SK-MEL-5 (cell line): ENCODE data around the gene SLC35B3. TPM values are rescaled to one million over a fixed set of nuclear protein-coding genes. Genes with fewer than 3 reads are reported as not detected.
A peak's percentile ranks its signal among the peaks of the same experiment; 100 is the strongest.
"Not testable (repeated sequence)": the region's sequence is repeated elsewhere in the genome, so short reads cannot be mapped to it uniquely, and the experiment has no call there.

ENCODE experiments used
- DNase-seq: peaks from one replicate; pipeline ENCODE4 v3.0.0-alpha.2; 2016; ENCODE audit warnings: low read depth, low spot score
- in situ Hi-C: cut with HindIII; loops from 2 replicates; pipeline ENCODE4 v1.10.0; 2016; ENCODE audit warnings: low sequenced_read_pairs, high pct_unique_total_duplicates, low pct_unique_long_range_greater_than_20kb
- total RNA-seq: library from RNA; depleted of rRNA; stranded (reverse); fragments of >200 nt; shearing (Covaris generic); gene quantifications from 2 replicates; pipeline ENCODE4 v1.2.3, GENCODE V29; 2014

SLC35B3 gene
- total RNA-seq, 1 experiment from 2014 or later, result 22.8 TPM

DNA sequence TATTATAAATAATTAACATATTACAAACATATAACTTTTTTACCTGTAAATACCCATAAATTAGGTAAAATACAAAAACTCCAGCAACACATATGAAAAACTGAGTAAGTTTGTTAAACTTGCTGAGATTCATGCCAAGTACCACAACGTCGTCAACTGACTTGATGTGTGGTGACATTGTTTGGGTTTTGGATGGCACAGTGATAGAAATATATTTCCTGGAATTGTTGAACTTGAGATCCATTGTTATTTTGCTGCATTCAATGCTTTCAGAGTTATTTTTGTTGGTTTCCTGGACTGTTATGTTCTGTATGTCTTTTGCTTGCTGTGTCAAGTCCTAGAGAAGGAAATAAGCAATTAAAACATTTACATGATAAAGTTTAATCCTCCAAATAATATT, 5.5 kb downstream of the SLC35B3 start:
- in situ Hi-C loops, result no loop called here
- no peak for DNase-seq

DNA sequence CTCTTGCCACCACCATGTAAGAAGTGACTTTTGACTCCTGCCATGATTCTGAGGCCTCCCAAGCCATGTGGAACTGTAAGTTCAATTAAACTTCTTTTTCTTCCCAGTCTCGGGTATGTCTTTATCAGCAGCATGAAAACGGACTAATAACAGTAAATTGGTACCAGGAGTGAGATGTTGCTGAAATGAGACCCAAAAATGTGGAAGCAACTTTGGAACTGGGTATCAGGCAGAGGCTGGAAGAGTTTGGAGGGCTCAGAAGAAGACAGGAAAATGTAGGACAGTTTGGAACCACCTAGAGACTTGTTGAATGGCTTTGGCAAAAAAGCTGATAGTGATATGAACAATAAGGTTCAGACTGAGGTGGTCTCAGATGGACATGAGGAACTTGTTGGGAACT, 8.8 kb downstream of the SLC35B3 start:
- in situ Hi-C loops, DNase-seq: not testable (repeated sequence)

DNA sequence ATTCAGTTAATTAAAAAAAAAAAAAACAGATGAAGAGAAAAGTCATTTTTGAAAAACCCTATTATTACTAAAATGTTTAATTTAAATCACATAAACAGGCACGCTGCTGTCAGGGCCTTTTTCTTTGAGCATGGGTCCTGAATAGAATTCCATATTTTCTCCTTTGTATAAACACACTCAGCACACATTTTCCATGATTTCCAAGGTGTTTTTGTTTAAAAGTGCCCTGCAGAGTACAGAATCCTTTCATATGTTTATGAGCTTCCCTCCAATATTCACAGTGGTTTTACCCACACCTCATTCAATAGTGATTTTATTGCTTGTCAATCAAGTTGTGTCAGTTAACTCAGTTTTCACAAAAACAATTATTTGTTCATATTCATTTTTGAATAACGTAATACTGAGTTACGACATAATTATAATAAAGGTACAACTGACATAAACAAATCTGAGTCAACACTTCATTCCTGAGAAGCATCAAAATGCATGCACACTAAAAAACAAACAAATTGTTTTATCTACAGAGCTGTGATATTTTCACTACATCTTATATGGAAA, 15.2 kb downstream of the SLC35B3 start:
- in situ Hi-C loops, result no loop called here
- DNase-seq, result no peak

DNA sequence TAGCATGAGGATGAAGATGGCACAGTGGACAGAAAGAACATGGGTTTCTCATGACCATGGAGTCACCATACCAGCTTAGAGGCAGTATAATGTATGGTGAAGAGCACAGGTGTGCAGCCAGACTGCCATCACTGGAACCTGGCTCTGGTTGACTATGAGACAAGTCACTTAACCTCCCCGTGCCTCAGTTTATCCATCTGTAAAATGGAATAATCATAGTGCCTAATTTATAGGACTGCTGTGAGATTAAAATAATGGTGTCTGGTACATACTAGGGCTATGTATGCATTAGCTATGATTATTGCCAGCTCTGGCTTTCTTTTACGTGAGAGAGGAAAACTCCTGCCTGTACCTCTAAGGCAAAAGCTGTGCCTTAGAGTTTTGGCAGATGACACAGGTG, 19.4 kb downstream of the SLC35B3 start:
- no peak for DNase-seq
- in situ Hi-C loops, result no loop called here

DNA sequence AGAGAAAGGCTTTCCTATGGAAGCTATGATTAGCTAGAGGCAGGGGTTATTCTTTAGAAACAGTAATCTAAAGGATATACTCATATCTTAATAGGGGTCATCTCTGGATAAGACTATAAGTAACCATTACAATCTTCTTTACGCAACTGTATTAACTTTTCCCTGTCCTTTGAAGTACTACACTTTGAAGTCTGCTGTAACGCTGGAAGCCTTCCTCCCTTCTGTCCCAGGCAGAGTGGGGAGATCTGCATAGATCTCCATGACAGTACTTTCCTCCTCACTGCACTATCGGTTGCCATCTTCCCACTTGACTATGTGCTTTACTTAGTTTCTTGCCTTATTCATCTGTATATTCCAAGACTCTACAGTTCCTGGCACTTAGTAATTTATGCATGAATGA, 20.1 kb downstream of the SLC35B3 start:
- in situ Hi-C loops, result no loop called here
- no peak for DNase-seq

DNA sequence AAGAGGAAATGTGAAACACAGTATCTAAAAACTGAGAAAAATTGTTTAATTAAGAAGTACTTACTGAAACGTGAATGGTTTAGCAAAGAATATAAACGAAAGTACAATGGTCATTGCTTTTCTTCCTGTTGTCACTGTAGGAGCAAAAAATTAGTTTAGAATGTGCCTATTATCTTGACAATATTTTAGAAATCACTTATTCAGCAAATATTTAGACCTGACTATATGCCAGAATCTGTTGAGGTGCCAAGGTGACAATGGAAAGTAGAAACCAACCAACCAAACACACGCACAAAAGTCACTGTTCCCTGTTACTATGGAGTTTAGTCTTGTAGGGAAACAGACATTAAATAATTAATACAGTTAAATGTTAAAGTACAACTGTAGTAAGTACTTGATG, 20.5 kb downstream of the SLC35B3 start:
- in situ Hi-C loops, result no loop called here
- DNase-seq, result no peak

DNA sequence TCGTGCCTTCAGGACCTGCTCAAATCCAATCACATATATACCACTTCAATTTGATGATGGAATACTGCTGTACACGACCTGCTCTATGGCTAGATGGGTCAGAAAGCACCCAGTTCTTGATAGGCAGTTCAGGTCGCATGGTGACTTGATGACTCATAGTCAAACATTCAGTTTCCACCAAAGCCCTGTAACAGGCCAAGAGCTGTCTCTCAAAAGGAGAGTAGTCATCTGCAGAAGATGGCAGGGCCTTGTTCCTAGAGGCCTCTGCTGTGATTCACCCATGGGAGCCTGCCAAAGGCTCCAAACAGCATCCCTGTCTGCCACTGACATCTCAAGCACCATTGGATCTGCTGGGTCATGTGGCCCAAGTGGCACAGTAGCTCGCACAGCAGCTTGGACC, 29.4 kb downstream of the SLC35B3 start:
- DNase-seq, in situ Hi-C loops: not testable (repeated sequence)

DNA sequence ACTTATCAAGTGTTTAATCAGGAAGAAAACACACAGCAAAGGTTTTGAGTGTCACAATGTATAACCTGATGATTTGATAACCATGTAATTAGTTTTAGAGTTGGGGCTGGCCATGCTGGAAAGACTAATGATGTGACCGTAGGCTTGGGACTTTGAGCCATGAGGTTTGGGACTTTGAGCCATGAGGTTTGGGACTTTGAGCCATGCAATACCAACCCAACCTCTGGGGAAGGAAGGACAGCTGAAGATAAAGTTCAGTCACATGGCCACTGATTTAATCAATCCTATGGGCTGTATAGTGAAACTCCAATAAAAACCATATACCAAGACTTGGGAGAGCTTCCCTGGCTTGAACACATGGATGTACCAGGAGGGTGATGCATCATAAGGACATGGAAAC, 32.8 kb downstream of the SLC35B3 start:
- in situ Hi-C loops, result no loop called here

DNA sequence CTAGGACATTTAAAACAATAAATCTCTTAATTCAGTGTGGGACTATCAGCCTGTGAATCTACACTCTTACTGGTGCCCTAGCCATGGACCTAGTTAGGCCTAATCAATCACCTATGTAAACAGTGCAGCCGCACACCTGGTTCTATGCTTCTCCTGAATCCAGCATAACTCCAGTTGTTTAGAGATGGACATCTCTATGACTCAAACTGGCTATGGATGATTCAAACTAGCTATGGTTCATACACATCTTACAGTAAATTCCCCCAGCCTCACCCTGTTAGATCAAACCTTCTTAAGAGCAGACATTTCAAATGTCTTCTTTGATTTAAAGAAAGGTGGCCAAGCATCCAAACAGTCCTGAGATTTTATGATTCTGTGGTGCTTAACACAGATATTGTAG, 34.7 kb downstream of the SLC35B3 start:
- in situ Hi-C loops, result no loop called here
- no peak for DNase-seq

More for the DNA sequence above, 32.8 kb downstream of the SLC35B3 start:
- no peak for DNase-seq

DNA sequence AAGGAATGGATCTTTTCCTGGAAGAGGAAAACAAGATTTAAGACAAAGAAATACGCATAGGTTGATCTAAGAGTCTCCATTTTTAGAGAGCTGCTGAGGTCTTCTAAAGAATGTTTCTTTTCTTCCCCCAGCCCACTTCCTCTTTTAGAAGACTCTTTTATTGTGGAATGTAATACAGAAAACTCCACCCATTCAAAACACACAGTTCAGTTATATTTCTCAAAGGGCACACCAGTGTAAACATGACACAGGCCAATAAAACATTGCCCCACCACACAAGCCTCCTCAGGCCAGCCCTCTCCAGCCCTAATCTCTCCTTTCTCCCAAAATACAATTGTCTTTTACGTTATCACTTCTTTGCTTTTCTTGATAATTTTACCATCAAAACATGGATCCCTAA, 42.8 kb downstream of the SLC35B3 start:
- DNase-seq, result peak; percentile 44
- in situ Hi-C loops, result no loop called here

DNA sequence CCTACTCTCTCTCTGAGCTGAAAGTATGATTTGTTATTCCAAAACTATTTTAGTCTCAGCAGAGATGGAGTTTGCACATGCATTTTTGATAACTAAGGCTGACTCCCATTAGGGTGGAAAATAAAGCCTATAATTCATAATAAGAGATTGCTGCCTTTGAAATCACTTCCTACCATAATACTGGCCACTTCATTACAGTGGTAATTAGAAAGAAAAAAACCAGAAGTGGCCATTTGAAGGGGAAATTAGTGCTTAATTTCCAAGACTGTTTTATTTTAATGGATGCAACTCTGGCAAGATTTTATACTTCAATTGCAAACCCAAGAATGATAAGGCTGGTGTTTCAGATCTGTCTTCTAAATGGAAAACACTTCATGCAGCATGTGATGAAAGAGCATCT, 43.4 kb downstream of the SLC35B3 start:
- no peak for DNase-seq
- in situ Hi-C loops, result no loop called here

DNA sequence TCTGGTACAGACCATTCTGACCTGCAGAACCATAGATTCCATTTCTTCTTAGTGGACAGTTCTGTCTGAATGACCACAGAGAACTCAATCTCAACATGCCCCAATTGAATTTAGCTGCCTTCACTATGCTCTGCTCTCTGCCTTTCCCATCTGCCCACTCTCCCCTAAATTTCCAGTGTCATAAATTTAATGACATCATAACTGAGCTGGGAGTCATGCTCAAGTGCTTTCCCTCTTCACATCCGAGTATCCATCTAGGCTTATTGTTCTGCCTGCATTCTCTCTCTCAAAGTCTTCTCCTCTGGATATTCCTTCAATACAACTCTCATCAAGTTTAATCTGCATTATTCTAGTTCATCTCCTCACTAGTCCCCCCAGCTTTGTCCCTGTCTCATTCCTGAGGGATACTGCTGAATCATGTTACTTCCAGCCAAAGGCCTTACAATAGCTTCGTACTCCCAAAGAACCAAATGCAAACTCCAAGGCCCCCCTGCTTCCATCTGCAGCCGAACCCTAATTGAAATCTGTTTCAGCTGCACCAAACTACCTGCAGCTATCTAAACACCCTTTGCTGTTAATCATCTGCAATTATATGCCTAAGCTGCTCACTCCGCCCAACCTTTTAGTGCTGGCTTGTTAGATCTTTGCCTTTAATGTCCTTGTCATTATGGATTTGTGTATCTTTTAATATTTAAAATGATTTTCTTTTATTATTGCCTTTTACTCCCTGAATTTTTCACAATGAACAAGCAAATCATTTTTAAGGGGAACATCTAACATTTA, 46.1 kb downstream of the SLC35B3 start:
- in situ Hi-C loops, result loop anchor here (10.0 kb wide), 1 partner anchor 264 kb away; no protein-coding TSS in a partner anchor
- DNase-seq, result no peak

DNA sequence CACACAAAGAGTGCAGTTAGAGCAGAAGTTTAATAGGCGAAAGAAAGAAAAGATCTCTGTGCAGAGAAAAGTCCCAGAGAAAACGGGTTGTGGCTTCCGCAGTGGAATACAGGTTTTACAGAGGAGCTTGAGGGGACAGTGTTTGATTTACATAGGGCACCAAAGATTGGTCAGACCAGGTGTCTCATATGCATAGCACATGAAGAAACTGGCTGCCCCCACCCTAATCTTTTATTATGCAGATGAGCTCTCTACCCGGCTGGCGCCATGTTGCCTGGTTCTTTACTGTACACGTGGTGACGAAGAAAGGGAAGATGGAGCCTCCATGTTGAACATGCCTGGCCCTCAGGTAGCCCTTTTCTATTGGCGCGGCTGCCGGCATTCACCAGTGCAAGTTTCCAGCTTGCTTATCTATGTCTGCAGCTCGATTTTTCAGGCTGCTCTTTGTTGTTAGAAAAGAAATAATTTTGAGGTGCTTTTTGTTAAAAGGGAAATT, 47.4 kb downstream of the SLC35B3 start:
- DNase-seq, result no peak
- in situ Hi-C loops, result loop anchor here (10.0 kb wide), 1 partner anchor 263 kb away; no protein-coding TSS in a partner anchor

DNA sequence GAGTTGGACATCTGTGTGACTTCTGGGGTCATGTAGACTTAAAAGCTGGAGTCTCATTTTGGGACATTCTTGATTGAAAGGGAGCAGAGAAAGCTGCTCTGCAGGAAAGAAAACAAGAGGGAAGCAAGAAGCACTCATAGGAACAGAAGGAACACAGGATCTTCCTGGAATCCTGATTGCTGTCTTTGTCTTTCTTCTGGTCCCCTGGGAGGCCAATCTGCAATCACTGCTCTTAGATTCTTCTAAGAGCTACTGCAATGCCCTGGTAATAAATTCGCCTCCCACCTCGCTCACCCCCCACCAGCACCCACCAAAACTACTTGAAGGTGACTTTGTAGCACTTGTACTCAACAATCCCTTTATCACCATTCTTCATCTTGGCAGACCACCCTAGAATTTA, 51.8 kb downstream of the SLC35B3 start:
- in situ Hi-C loops, result loop anchor here (10.0 kb wide), 1 partner anchor 259 kb away; no protein-coding TSS in a partner anchor
- no peak for DNase-seq

DNA sequence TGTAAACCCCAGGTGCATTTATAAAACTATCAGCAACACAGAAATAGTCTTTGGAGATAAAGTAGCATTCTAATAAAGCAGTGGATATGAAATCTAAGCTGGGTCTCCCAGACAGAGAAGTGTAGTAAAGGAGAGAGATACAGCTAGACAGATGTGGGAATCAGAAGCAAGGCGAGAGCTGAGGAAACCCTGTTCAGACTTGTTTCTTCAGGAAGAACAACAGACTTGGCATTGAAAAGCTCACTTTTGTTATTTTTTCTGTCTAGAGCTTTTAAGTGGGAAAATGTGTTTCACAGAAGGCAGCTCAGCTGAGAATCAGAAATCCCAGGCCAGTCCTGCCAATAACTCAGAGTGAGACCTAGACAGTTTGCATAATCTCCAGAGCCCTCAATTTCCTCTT, 52.9 kb downstream of the SLC35B3 start:
- DNase-seq, result no peak
- in situ Hi-C loops, result loop anchor here (10.0 kb wide), 1 partner anchor 258 kb away; no protein-coding TSS in a partner anchor

DNA sequence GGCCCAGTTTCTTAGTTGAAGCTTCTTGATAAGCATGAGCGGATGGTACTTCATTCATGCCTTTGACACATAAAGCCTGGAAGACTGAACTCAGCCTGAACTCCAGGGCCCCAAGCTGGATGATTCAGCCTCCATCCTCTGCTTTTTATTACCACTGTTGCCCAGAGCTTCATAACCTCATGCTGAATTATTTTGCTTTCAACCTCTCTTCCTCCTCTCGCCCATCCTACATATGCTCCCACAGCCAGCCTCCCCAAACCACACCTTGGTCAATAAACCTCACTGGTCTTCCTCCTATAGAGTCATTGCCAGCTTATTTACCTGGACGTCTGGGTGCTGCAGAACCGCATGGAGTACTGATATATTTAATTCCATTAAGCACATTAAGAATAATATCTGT, 59.4 kb downstream of the SLC35B3 start:
- no peak for DNase-seq
- in situ Hi-C loops, result no loop called here
